ENCODE results near the gene LCP2.

The LCP2 gene

DNA sequence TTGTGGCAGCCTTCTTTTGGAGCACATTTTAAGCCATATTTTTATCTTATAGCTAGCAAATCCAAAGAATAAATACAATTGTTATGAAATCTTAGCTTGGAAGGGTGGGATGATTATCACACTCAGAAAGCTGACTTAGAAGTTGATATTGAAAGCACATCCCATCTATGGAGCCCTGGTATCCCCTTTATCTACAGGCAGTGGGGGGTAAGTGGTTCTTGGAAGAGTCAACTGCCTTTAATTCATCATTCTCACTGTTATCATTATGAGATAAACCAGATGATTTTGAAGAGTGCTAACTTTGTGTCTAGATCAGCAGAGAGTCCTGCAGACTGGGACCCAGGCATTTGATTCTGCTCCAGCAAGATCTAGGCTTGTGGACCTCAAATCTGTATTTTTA is 3.0 kb downstream of the LCP2 start:
- DNase-seq = no peak

DNA sequence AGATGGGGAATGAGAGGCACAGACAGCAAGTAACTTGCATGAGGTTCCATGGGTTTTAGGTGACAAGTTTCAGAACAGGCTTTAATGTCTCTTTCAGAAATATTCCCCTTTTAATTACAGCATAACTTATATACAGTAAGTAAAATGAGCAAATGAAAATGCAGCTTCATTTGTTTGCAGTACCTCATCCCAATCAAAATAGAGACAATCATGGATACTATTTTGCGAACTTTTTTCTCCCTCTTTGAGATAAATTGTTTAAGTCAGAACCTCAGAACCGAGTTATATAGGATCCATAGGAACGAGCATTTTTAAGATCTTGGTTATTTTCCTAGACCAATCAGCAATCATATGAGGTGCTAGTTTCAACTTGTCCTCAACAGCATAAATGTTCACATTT is 3.5 kb downstream of the LCP2 start:
- no peak for DNase-seq

DNA sequence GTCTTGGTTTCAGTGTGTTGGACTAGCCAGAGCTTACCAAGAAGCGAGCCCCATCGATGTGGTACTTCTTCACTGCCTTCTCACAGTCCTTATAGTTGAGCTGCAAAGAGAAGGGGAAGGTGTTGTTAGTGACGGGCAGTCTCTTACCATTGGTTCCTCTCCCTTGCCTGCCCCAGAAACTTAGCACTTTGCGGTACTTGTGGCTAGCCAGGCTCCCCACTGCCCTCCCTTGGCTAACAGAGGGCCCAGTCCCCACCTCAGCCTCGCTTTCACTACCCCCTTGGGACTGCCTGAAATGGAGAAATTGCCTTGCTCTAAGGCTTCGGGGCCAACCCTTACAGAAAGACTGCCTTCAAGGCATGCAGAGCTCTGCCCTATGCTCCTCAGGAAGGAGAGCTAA is 4.3 kb downstream of the LCP2 start:
- DNase-seq = no peak

DNA sequence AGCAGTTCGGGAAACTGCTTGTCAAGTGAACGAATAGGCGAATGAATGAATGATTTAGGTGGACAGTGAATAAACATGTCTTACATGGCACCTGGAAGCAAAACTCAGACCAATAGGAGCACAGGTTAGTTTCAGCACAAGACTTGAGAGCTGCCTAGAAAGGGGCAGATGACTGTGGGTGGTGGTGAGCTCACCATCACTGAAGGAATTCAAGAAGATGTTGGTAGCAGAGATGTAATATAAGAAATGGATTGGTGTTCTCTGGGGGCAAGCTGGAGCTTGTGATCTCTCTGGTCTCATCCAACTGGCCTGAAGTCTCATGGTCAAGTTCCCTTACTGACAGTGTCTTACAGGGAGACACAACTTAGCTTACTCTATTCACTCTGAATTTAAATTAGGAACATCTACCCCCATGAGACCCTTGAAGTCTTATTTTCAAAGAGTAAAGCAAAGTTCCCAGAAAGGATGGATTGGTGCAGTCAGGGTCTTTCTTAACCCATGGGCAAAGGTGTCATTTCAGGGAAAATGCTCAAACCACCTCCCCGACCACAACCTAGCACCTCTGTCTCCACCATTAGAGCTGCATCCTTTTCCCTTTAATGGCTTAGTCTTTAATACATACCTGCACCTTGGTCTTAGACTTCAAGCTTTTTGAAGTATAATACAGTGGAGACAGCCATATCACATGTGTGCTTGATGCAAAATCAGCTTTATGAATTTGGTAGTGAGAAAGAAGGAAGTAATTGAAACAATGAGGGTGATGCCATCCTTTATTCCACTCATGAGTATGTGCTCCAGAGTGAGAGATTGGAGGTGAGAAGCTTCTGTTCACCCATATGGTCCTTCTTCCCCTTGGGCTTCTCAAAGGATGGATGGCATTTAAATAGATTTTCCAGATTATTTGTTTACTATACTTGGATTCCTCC is 5.1 kb downstream of the LCP2 start:
- DNase-seq = no peak

DNA sequence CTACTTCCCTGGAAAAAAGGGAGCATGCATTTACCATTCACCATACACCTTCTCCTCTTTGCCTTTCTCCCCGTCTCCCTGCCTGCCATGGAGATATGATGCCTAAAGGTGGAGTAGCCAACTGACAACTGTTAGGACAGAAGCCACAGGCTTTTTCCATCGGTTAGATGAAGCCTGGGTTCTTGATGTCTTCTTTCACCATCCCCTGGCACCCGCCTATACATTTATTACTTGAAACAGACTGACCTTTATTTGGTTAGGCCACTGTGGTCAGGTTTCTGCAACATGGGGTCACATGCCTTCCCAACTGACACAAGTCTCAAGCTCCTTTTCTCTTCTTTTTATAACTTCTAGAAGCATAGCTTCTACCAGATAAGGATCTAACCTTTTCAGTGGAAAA is 7.1 kb downstream of the LCP2 start:
- DNase-seq = no peak

DNA sequence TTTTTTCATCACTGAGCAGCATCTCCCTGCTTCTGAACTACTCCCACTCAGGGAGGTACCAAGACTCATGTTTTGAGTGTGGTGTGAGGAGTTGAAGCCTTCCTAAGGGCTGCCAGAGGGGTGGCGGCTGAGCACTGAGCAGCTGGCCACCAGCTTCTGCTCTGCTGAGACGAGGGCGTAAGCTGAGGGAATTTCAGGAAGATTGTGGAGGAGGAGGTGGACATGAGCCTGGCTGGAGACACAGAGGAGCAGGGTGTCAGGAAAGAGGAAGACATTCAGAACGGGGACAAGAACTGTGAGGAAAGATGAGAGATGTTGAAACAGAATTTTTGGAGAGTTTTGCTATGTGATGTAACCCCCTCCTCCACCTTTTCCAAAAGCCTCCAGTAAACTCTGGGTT is 7.8 kb downstream of the LCP2 start:
- DNase-seq = no peak

DNA sequence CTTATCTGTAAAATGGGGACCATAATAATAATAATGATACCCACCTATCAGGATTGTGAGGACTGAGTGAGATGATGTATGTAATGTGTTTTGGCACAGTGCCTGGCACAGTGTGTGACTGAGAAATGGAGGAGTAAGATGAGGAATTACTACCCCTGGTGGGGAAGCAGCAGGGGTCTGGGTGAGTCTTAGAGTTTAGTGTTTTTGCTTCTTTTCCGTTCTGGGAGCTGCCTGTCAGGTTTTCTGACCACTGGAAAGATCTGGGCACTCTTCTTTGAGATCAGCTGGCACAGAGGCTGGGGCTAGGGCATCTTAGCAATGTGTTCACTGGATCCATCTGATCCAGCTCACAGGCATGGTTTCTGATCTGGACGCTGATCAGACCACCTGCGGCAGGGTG is 8.5 kb downstream of the LCP2 start:
- no peak for DNase-seq

DNA sequence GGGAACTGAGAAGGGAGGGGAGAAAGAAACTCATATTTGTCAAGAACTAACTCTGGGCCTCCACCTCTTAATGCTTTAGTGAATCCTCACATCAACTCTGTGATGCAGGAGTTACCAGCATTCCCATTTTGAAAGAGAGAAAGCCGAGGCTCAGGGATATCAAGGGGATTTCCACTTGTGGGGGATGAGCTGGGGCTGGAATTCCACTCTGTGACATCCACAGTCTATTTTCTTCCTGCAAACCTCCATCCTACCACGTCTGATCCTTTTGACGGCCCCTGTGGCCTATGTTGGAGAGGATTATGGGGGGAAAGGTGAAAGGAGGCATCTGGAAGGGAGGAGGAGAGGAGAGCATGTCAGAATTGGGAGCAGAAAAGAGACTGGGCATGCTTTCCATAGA is 9.0 kb downstream of the LCP2 start:
- no peak for DNase-seq

DNA sequence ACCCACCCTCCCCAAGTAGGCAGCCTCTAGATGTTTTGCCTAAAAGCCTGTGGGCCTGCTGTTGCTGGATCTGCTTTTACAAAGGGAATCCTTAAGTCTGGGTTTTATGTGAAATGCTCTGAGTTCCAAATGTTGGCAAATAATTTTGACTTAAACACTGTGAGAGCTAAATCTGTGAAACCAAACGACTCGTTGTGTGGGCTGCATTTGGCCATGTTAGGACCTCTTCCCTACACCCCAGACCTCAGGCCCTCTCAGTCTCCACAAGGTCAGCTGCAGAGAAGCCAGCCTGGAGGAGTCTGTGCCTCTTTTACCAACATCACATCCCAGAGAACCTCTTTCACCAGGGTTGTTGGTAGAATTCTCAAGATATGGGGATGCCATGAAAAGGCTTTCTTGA is 9.4 kb downstream of the LCP2 start:
- DNase-seq = no peak

DNA sequence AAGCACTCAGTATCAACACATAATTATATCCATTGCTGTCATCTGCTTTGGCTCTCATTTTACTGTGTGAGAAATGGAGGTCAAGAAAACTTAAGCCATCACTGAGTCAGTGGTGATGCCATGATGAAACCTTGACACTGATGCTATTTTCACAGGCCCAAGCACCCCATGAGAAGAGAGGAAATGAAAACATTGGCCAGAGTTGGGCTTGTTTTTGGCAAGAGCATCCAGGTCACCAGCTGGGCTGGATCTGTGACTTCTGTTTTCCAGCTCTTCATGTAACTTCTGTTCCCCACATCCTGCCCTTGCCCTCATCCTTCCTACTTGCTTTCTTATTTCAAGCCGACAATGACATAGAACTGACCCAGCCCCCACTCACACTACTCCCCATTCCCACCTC is 10.0 kb downstream of the LCP2 start:
- DNase-seq = no peak

DNA sequence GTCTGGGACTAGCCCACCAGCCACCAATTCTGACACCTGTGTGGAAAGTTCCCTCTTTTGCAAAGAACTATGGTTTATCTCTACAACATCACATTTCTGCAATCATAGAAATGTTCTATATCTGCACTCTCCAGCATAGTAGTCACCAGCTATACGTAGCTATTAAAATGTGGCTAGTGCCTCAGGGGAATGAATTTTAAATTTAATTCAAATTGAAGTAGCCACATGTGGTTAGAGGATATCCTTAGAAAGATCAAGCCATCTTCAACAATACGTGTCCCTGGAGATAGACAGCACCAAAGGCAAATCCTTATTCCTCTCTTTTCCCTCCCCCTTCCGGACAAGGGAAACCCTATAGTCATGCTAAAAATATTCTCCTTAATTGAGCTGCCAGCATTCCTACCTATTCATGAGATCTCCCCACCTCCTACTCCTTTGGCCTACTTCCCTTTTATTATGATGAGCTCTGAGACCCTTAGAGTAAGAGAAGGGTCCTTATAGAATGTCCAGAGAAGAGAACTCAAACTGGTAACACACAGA is 11.1 kb downstream of the LCP2 start:
- no peak for DNase-seq

DNA sequence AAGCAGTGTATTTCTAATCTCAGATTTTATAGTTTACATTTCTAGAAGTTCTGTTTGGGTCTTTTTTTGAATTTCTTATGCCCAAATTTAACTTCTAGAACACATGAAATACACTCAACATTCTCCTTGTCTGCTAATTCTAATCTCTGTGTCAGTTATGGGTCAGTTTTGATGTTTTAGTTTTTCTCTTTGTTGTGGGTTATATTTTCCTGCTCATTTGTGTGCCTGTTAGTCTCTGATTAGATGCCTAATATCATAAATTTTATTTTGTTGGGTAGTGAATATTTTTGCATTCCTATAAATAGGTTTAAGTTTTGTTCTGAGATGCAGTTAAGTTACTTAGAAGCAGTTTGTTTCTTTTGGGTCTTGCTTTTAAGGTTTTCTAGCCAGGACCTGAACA is 12.4 kb downstream of the LCP2 start:
- no peak for DNase-seq

DNA sequence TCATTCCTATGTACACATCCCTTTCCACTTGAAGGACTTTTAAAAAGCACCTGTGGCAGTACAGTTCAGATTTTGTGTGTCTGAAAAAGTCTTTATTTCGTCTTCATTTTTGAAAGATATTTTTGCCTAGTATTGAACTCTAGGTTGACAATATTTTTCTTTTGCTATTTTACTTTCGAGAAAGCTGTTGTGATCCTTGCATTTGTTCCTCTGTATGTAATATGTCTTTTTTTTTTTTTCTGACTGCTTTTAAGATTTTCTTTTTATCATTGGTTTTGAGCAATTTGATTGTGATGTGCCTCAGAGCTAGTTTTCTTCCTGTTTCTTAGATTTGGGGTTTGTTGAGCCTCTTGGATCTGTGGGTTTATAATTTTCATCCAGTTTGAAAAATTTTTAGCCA is 13.3 kb downstream of the LCP2 start:
- DNase-seq = no peak

DNA sequence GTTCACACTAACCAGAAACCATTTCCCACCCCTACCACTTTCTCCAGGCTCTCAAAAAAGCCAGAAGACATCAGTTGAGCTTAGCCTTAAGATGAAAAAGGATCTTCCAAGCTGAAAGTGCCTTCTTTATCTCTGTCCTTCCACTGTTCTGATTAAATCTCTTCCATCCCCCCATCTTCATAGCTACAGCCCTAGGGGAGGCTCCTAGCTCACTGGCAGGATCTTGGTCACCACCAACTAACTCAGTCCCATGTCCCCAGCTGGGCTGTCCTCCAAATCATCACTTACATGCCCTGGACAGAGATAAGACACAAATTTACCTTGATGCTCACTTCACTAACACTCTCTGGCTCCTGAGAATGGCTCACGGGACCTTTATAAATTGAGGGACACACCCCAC is 14.3 kb downstream of the LCP2 start:
- no peak for DNase-seq

DNA sequence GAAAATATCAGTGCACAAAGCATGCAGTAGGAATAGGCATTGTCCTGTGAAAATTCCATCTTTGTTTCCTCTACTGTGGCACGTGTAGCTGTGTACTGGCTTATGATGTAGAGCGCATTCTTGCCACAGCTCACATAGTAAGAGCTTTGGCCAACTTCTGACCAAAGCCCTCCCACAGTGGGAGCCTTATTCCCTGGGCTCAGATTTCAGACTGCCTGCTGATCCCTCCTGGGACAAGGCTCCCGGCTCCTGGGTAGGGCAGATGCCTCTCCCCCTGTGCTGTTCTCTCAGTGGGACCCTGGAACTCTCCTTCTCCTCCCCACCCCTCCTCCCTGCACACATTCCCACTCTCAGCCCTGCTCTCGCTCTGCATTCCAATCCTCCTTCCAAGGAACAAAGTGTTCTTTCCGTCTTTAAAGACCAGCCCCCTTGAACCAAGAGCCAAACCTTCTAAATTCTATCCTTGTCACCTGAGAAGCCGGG is 17.5 kb downstream of the LCP2 start:
- DNase-seq = no peak

DNA sequence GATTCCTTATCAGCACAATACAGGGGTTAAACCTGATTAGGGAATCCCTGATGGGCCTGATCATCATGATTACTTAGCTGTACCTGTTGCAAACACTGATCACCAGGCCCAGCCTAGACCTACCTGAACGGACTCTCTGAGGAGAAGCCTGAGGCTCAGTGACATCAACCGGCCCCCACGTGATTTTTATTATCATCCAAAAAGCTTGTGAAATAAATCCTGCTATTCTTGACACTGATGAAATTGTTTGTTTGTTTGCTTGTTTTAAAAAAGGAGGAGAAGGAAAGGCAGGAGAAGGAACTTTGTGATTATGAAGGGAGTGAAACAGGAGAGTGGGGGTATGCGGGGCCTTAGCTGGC is 18.1 kb downstream of the LCP2 start:
- no peak for DNase-seq

DNA sequence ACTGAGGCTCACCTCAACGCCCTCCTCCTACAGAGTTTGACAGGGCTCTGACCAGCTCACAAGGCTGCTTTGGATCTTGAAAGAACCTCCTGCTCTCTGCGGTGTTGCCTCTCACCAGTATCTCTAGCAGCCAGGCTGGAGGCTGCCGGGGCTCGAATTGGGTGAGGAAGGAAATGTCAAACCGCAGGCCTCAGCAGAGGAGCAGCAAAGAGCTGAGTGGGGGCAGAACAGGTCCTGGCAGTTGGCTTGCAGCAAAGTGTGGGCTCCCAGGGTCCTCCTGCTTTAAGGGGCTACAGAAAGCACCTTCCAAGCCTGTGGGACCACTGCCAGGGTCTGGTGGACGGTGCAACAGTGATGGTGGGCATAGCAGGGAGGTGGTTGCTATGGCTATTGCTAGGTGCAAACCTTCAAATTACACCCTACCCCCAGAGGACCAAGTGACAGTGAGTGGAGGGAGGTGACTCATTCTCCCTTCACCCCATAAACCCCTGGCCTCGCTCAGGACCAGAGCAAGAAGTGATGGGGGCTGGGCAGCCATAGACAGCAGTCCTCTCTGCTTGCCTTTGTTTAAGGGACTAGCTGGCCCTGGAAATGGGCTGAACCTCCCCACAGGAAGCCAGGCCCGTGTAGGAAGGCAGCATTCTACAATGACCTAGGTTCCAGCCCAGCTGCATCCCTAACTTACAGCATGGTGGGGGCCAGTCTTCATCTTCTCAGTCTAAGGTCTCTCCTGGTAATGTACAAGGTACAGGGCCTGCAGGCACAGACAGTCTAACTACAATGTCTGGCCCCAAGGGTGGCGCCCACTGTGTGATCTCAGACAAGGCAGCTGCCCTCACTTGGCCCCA is 18.7 kb downstream of the LCP2 start:
- peak; percentile 26 to 77 (median 51) for DNase-seq

DNA sequence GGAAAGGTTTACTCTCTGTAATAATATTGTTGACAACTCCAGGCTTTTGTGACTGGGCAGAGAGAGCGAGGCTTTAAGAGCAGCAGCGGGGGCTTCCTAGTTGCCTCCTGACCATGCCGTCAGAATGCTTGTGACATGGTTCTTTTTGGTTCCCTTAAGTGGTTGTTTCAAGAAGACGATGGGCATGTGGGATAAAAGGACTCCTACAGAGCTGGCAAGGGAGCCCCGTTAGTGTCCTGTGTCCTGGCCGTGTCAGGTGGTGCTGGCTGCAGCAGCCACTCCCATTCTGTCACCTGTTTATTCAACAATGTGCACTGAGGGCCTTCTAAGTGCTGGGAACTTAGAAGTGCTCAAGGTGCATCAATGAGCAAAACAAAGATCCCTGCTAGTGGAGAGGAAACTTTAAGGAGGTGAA is 19.7 kb downstream of the LCP2 start:
- DNase-seq = no peak

DNA sequence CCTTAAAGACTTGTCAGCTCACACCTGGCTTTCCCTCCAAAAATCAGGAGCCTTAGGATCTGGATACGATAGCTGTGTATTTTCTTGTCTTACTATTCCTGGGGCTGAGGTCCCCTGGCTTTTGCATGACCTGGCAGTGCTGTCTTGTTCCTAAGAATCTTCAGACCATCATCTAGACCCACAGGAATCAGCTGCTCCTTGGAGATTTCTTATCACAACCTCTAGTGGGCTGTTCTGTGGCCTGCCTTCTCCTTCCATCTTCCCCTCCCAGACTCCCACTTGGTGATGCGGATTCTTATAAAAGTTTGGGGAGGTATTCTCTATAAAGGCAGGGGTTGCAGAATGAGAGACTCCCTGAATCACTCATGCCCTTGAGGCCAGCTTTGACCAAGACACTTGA is 21.4 kb downstream of the LCP2 start:
- no peak for DNase-seq

DNA sequence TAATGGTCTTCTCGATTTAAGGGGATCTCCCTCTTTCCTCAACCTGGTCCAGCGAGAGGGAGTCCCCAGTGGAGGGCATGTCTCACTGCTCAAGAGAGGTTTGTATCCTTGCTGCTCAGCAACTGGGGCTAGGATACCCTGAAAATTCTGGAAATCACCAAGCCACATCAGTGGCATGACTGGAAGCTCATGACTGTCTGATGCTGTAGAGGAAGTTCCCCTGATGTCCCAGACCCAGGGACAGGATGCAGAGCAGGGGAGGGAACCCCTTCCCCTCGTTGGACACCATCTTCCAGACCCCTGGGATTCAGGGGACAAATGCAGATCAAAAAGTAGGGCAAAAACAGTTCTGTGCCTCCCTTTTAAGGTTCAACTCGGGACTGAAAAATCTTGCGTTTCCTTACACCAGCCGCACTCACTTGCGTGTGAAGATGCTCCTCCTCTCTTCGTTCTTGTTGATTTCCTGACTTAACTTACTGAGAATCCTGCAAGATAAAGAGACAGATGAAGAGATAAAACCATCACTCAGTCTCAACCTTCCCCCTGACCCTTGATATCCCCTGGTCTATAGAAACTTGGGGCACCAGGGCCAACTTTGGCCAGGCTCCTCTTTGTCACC is 22.1 kb downstream of the LCP2 start:
- DNase-seq = no peak

DNA sequence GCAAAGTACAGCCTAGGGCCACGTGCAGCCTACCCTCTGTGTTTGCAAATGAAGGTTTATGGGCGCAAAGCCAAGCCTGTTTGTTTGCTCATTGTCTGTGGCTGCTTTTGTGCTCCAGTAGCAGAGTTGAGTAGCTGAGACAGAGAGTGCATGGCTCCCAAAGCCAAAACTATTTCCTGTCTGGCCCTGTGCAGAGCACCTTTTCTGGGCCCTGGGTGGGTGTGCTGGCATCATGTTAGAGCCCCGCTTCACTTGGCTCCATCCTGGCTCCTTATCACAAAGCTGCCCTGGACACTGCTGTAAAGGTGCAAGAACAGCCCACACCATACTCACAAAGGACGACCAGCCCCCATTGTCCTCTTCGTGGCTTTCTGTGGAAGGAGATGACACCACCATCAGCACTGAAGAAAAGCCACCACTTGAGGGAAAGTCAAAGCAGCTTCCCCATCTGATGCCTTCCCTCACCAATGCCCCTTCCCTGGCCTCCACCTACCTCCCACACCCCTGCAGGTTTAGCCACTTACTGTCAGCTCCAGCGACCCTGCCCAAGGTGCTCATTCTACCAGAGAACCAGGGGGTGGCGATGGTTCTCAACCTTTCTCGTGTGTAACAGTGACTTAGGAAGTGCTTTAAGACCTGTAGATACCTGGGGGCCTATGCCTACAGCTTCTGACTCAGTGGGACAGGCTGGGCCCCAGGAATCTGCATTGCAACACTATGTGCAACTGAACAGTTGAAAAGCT is 23.4 kb downstream of the LCP2 start:
- DNase-seq = peak in 3 of 4 experiments; percentile 22 to 45 (median 28)

DNA sequence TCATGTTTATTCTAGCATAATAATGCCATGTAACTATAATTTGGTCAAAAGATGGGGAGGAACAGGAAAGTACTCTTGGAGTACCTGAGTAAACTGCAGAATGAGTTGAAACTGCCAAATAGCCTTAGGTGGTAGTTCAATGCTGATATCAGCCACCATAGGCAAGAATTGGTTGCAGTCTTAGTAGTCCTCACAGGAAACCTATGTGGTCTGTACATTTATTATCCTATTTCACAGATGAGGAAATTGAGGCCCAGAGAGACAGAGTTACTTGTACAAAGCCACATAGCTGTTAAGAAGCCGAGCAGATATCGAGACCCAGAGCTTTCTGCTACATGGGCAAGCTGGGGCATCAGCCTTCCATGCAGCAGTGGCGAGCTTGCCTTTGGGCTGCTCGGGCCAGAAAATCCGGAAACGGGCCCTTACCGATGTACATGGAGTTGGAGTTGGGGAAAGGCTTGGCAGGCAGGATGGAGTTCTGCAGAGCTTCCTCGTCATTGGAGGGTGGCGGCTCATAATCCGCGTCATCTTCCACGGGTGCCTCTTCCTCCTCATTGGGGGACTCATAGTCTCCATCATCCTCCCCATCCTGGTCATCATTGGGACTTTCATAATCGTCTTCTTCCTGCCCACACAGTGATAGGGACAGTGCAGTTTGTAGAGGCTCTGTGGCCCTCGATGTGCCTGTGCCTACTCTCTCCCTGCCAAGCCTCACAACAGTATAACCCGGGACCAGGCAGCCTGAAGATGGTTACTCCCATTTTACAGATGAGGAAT is 27.1 kb downstream of the LCP2 start:
- no peak for DNase-seq
